ENCODE measurements around the gene TFPI2. TPM values are rescaled to one million over a fixed set of nuclear protein-coding genes. Genes with fewer than 3 reads are reported as not detected.
"Not testable (repeated sequence)": the region's sequence is repeated elsewhere in the genome, so short reads cannot be mapped to it uniquely, and the experiment has no call there.

Gene TFPI2
- total RNA-seq, 1 donor from 2014 or later, result not detected

DNA sequence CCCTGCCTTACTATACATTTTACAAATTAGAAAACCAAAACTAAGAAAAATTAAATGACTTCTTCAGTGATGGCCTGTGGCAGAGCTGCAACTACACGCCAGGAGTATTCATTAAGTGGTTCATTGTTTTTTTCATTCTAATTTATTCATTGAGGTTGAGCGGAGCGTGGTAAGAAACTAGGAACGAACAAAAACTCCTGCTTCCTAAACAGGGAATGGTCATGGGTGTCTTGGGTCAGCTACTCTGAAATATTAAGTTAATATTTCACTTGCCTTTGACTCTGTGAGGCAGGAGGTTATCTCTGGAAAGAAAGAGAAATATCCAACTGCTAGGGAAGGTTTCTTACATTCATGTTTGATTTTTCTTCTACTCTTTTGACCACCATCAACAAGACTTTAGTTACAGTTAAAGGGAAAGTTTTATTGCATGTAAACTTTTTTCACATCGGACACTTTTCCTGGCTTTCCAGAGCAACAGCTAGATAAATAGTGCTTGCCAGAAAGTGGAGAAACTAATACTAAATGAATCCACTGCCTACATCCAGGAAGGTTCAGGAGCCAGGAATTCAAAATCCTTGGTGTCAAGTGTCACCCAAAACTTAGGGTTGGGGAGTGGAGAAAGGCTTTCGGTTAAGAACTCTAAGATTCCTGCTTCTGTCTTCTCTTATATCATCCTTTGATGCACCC is 30.1 kb upstream of the TFPI2 start:
- intact Hi-C loops (cut with micrococcal nuclease), result loop anchor here (5.0 kb wide), 1 partner anchor 82 kb away; the partner anchor contains the start of gene BET1

DNA sequence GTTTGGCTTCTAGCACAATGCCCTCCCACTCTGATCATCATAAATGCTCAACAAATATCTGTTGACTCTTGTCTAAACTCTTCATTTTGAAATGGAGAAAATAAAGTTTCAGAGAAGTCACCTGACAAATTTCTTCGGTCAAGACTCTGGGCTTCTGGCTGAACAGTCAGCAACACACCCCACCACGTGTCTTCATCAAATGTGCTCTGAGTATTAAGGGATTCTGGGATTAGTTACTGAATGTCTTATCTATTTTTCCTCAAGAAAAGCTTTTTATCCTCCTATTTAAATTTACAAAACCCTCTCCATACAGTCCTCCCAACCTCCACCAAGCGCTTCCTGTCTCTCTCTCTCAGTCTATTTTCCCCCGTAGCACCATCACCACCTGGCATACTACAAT is 25.8 kb upstream of the TFPI2 start:
- H3K4me3 Mint-ChIP-seq; H3K36me3 Mint-ChIP-seq (ENCODE audit: low read depth); H3K27ac Mint-ChIP-seq; H3K9me3 Mint-ChIP-seq; DNase-seq (ENCODE audit: low spot score); H3K4me1 Mint-ChIP-seq (ENCODE audit: low read depth); intact Hi-C loops (cut with micrococcal nuclease): not testable (repeated sequence)
- peaks cover 17% of the 10 kb centered on the region for H3K27me3 Mint-ChIP-seq (ENCODE audit: insufficient read depth)

More for the DNA sequence above, 30.1 kb upstream of the TFPI2 start:
- no peaks in the 10 kb centered on the region for H3K9me3 Mint-ChIP-seq
- H3K27ac Mint-ChIP-seq, result no peak overlapping the region
- H3K4me1 Mint-ChIP-seq (ENCODE audit: low read depth), result no peaks in the 10 kb centered on the region
- no peak overlapping the region for H3K4me3 Mint-ChIP-seq
- no peak for DNase-seq (ENCODE audit: low spot score)
- H3K27me3 Mint-ChIP-seq (ENCODE audit: insufficient read depth), result peaks cover 19% of the 10 kb centered on the region
- H3K36me3 Mint-ChIP-seq (ENCODE audit: low read depth), result no peaks in the 10 kb centered on the region

GRCh38 chr7:93915888-93916287 is 25.3 kb upstream of the TFPI2 start:
- H3K4me3 Mint-ChIP-seq; H3K27ac Mint-ChIP-seq; DNase-seq (ENCODE audit: low spot score); H3K9me3 Mint-ChIP-seq; H3K4me1 Mint-ChIP-seq (ENCODE audit: low read depth); H3K36me3 Mint-ChIP-seq (ENCODE audit: low read depth); intact Hi-C loops (cut with micrococcal nuclease): not testable (repeated sequence)
- peaks cover 17% of the 10 kb centered on the region for H3K27me3 Mint-ChIP-seq (ENCODE audit: insufficient read depth)

GRCh38 chr7:93915206-93915842 is 24.8 kb upstream of the TFPI2 start:
- H3K4me1 Mint-ChIP-seq (ENCODE audit: low read depth); H3K27ac Mint-ChIP-seq; H3K9me3 Mint-ChIP-seq; H3K36me3 Mint-ChIP-seq (ENCODE audit: low read depth); H3K4me3 Mint-ChIP-seq; DNase-seq (ENCODE audit: low spot score); intact Hi-C loops (cut with micrococcal nuclease): not testable (repeated sequence)
- peaks cover 13% of the 10 kb centered on the region for H3K27me3 Mint-ChIP-seq (ENCODE audit: insufficient read depth)

GRCh38 chr7:93914581-93915066 is 24.1 kb upstream of the TFPI2 start:
- peaks cover 14% of the 10 kb centered on the region for H3K27me3 Mint-ChIP-seq (ENCODE audit: insufficient read depth)
- no peak for DNase-seq (ENCODE audit: low spot score)
- H3K36me3 Mint-ChIP-seq (ENCODE audit: low read depth), result no peaks in the 10 kb centered on the region
- no peak overlapping the region for H3K4me3 Mint-ChIP-seq
- H3K9me3 Mint-ChIP-seq, result no peaks in the 10 kb centered on the region
- intact Hi-C loops (cut with micrococcal nuclease), result no loop called here
- H3K4me1 Mint-ChIP-seq (ENCODE audit: low read depth), result no peaks in the 10 kb centered on the region
- H3K27ac Mint-ChIP-seq, result no peak overlapping the region

DNA sequence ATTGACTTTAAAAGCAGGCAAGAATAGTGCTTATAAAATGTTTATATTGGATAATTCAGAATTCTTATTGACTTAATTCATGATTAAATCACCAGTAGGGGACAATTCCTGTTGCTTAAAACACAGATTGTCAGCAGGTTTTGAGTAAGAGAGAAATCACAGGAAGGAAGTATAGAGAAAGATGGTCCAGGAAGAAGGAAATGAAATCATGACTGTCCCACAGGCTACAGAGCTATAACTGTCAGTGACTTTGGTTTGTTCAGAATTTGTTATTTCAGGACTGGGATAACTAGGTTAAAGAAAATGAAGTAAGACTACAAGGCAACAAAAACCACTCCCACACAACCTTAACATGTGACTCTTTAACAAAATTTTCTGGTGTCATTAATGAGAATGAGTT is 22.6 kb upstream of the TFPI2 start:
- peaks cover 14% of the 10 kb centered on the region for H3K27me3 Mint-ChIP-seq (ENCODE audit: insufficient read depth)

DNA sequence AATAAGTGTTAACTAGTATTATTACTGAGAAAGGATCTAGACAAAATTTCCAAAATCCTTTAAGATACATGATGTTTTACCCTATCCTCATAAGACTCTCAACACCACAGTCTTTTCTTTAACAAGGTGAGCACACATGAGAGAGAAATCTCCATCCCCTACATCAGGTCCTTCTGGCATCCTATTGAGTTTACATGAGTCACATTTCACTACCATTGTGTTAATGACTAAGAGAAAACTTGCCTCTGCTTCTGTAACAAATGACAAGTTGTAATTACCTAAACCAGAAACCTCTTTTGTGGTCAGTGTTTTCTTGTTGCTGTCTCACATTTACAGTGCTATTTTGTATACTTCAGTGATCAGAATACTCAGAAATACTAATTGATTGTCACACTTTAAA is 21.1 kb upstream of the TFPI2 start:
- peaks cover 14% of the 10 kb centered on the region for H3K27me3 Mint-ChIP-seq (ENCODE audit: insufficient read depth)
- H3K4me3 Mint-ChIP-seq; H3K4me1 Mint-ChIP-seq (ENCODE audit: low read depth); H3K9me3 Mint-ChIP-seq; intact Hi-C loops (cut with micrococcal nuclease); DNase-seq (ENCODE audit: low spot score); H3K36me3 Mint-ChIP-seq (ENCODE audit: low read depth); H3K27ac Mint-ChIP-seq: not testable (repeated sequence)

More for the DNA sequence above, 22.6 kb upstream of the TFPI2 start:
- DNase-seq (ENCODE audit: low spot score), result no peak
- Mint-ChIP-seq H3K4me3 (no peak overlapping the region), H3K27ac (no peak overlapping the region), H3K4me1 (ENCODE audit: low read depth) (no peaks in the 10 kb centered on the region), H3K36me3 (ENCODE audit: low read depth) (no peaks in the 10 kb centered on the region), H3K9me3 (no peaks in the 10 kb centered on the region)
- intact Hi-C loops (cut with micrococcal nuclease), result no loop called here

DNA sequence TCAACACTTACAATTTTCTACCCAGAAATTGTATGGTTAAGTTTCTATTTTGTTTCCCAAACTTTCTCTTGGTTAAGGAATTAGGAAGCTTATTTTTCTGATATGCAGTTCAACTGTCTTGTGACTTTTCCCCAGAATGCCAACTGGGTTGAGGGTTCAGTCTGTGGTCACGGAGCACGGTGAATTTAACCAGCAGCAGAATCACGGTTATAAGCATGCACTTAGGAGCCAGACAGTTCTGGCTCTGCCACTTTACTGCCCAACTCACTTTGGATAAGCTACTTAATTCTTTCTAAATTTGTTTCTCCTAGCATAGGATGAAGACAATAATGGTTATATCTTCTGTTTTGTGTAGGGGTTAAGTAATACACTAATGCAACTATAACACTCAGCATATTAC is 20.7 kb upstream of the TFPI2 start:
- DNase-seq (ENCODE audit: low spot score); intact Hi-C loops (cut with micrococcal nuclease); H3K4me1 Mint-ChIP-seq (ENCODE audit: low read depth); H3K9me3 Mint-ChIP-seq; H3K36me3 Mint-ChIP-seq (ENCODE audit: low read depth); H3K27ac Mint-ChIP-seq; H3K4me3 Mint-ChIP-seq: not testable (repeated sequence)
- peaks cover 14% of the 10 kb centered on the region for H3K27me3 Mint-ChIP-seq (ENCODE audit: insufficient read depth)

GRCh38 chr7:93910076-93910994 is 19.8 kb upstream of the TFPI2 start:
- intact Hi-C loops (cut with micrococcal nuclease), result no loop called here
- Mint-ChIP-seq H3K4me3 (no peak overlapping the region), H3K27me3 (ENCODE audit: insufficient read depth) (peaks cover 14% of the 10 kb centered on the region), H3K27ac (no peak overlapping the region), H3K9me3 (no peaks in the 10 kb centered on the region), H3K36me3 (ENCODE audit: low read depth) (no peaks in the 10 kb centered on the region), H3K4me1 (ENCODE audit: low read depth) (no peaks in the 10 kb centered on the region)
- DNase-seq (ENCODE audit: low spot score), result no peak

- no peaks in the 10 kb centered on the region for H3K9me3 Mint-ChIP-seq
These were observed 15.7 kb upstream of the TFPI2 start, which contains the start of gene GNGT1 for GRCh38 chr7:93906267-93906666. GNGT1 (plus strand) TSS chr7:93906567; CDS start chr7:93906747, 180 bp downstream.

GRCh38 chr7:93902777-93903423 is 12.3 kb upstream of the TFPI2 start:
- intact Hi-C loops (cut with micrococcal nuclease), result loop anchor here (1.0 to 5.0 kb wide), 4 partner anchors 99 to 533 kb away; partner anchors contain the start of gene BET1
- Mint-ChIP-seq H3K4me3 (no peak overlapping the region), H3K4me1 (ENCODE audit: low read depth) (no peaks in the 10 kb centered on the region), H3K9me3 (no peaks in the 10 kb centered on the region), H3K27ac (no peak overlapping the region), H3K27me3 (ENCODE audit: insufficient read depth) (peaks cover 9% of the 10 kb centered on the region), H3K36me3 (ENCODE audit: low read depth) (no peaks in the 10 kb centered on the region)
- no peak for DNase-seq (ENCODE audit: low spot score)

More at GRCh38 chr7:93906267-93906666, 15.7 kb upstream of the TFPI2 start, which contains the start of gene GNGT1:
- Mint-ChIP-seq H3K4me1 (ENCODE audit: low read depth) (no peaks in the 10 kb centered on the region), H3K36me3 (ENCODE audit: low read depth) (no peaks in the 10 kb centered on the region), H3K27ac (no peak within 1 kb of the TSS), H3K27me3 (ENCODE audit: insufficient read depth) (peaks cover 12% of the 10 kb centered on the region), H3K4me3 (no peak within 1 kb of the TSS)
- intact Hi-C loops (cut with micrococcal nuclease), result no loop called here
- no peak for DNase-seq (ENCODE audit: low spot score)

- Mint-ChIP-seq H3K4me3 (no peak overlapping the region), H3K9me3 (no peaks in the 10 kb centered on the region), H3K27me3 (ENCODE audit: insufficient read depth) (peaks cover 4% of the 10 kb centered on the region), H3K4me1 (ENCODE audit: low read depth) (no peaks in the 10 kb centered on the region), H3K27ac (no peak overlapping the region), H3K36me3 (ENCODE audit: low read depth) (no peaks in the 10 kb centered on the region)
- no peak for DNase-seq (ENCODE audit: low spot score)
- intact Hi-C loops (cut with micrococcal nuclease), result no loop called here
These were observed 7.1 kb upstream of the TFPI2 start for GRCh38 chr7:93897680-93898079.
